ENCODE results near the gene TAF4. TPM values are rescaled to one million over a fixed set of nuclear protein-coding genes. Genes with fewer than 3 reads are reported as not detected.

TAF4 gene
- total RNA-seq, 2 experiments from 2014 or later = 20.7 to 21.2 TPM

GRCh38 chr20:61927826-61928541 lies 137.7 kb downstream of the TAF4 start:
- ChIA-PET CTCF (no interaction called here), POLR2A (no interaction called here)

GRCh38 chr20:61927193-61927825 lies 138.4 kb downstream of the TAF4 start:
- ChIA-PET POLR2A (no interaction called here), CTCF (no interaction called here)

DNA sequence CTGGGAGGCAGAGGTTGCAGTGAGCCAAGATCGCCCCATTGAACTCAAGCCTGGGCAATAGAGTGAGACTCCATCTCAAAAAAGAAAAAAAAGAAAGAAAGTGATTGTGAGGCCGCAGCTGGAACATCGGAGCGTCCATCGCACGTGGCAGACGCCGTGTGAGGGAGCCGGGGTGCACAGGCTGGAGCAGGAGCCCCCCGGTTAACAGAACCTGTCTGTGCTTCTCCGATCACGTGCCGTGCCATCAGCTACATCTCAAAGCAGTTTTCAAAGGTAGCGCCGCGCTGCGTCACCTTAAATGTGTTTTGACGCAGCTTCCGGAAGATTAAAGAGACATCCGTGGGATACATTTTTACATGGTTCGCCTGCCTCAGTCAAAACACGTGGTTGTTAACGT lies 138.9 kb downstream of the TAF4 start:
- POLR2A ChIA-PET = no interaction called here
- CTCF ChIA-PET = no interaction called here

- CTCF ChIA-PET = no interaction called here
- POLR2A ChIA-PET = no interaction called here
Observed at GRCh38 chr20:61926253-61926613, 139.4 kb downstream of the TAF4 start.

DNA sequence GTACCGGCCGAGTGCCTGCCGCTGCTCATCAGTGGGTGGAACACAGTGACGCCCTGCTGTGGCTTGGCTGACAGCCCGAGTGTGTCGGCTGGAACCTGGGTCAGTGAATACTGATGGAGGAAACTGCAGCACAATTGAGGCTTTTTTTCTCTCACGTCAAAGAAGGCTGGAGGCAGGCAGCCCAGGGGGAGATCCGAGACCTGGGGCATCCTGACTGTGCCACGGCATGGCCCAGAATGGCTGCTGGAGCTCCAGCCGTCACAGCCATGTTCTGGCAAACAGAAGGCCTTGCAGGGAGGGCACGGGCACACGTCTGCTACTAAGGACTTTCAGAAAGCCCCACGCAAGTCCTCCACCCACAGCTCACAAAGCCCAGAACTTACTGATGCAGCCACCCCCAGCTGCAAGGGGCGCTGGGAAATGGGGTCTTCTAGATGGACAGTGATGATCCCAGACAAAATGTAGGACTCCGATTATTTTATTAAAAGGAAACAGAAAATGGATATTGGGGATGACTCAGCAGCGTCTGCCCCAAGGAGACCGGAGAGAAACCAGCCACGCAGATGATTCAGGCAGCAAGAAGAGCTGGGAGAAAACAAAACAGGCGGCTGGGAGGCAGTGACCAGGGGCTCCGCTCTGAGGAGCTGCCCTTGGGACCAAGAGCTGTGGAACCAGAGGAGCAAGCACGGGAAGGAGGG lies 140.0 kb downstream of the TAF4 start:
- POLR2A ChIA-PET = no interaction called here
- CTCF ChIA-PET = no interaction called here

- POLR2A ChIA-PET = no interaction called here
Observed at GRCh38 chr20:61924858-61925554, 140.7 kb downstream of the TAF4 start.

More at GRCh38 chr20:61924858-61925554, 140.7 kb downstream of the TAF4 start:
- CTCF ChIA-PET = no interaction called here

Other genes starting within 250 kb of the TAF4 start
- gene LSM14B, start 56.6 kb upstream of the TAF4 start, total RNA-seq = 10 to 100 TPM; 34.6 to 35.3 TPM
- gene PSMA7, start 77.5 kb upstream of the TAF4 start, total RNA-seq = 100 to 1,000 TPM; 432 to 433 TPM
- 10 to 100 TPM; 18.0 to 19.5 TPM for gene SS18L1, start 77.9 kb upstream of the TAF4 start, total RNA-seq
- gene MTG2, start 117.1 kb upstream of the TAF4 start, total RNA-seq = 10 to 100 TPM; 45.0 to 45.8 TPM
- gene HRH3, start 154.4 kb upstream of the TAF4 start, total RNA-seq = not detected
- gene OSBPL2, start 172.6 kb upstream of the TAF4 start, total RNA-seq = 10 to 100 TPM; 17.9 to 21.2 TPM
- gene ADRM1, start 237.1 kb upstream of the TAF4 start, total RNA-seq = 100 to 1,000 TPM; 154 TPM